ENCODE measurements around the gene CHIA.

- TF ChIP-seq CTCF (IDR thresholded peaks at IDR 0.05; ENCODE audit: low read depth, low read length, missing input control) (no peak), ATF3 (IDR thresholded peaks at IDR 0.05) (no peak), MAX (IDR thresholded peaks at IDR 0.05) (no peak), RAD21 (IDR thresholded peaks at IDR 0.05) (no peak), YY1 (IDR thresholded peaks at IDR 0.05) (no peak), TAF1 (conservative IDR thresholded peaks at IDR 0.05) (no peak), SP1 (IDR thresholded peaks at IDR 0.05) (no peak), HNF4G (IDR thresholded peaks at IDR 0.05) (no peak), GABPA (IDR thresholded peaks at IDR 0.05 in 1 of 2, conservative IDR thresholded peaks at IDR 0.05 in 1 of 2) (no peak)
Measured at GRCh38 chr1:111364690-111365089, 74.0 kb downstream of the CHIA start.

Measured in liver (tissue), 3 donors.